ENCODE results near the gene TMEM119. TPM values are rescaled to one million over a fixed set of nuclear protein-coding genes. Genes with fewer than 3 reads are reported as not detected.
A peak's percentile ranks its signal among the peaks of the same experiment; 100 is the strongest.
"Not testable (repeated sequence)": the region's sequence is repeated elsewhere in the genome, so short reads cannot be mapped to it uniquely, and the experiment has no call there.

Gene TMEM119
- total RNA-seq, 4 donors from 2014 or later = 2.3 to 5.9 (median 4.5) TPM

DNA sequence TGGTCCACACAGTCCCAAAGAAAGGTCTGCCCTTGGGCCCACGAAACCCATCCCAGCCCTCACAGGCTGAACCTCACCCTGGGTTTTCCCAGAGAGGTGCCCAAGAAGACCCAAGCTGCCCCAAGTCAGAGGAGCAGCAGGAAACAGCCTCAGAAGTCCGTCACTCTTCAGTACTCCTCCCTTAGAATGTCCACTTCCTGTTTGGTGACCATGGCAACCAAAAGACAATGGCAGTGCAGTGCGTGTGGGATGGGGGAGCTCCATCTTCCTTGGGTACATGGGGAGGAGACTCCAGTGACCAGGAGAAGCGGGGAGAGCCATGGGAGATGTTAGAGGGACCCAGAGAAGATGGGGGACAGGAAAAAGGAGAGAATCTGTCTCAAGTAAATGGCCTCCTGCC, 24.5 kb upstream of the TMEM119 start:
- Histone ChIP-seq H3K27me3 (no peaks in the 10 kb centered on the region), H3K9me3 (no peaks in the 10 kb centered on the region), H3K4me1 (peaks cover 0 to 21% (median 6%) of the 10 kb centered on the region in 3 donors), H3K36me3 (no peaks in the 10 kb centered on the region), H3K4me3 (no peak overlapping the region), H3K27ac (no peak overlapping the region)
- ATAC-seq = peak; percentile 60
- TF ChIP-seq, protein P1, sequence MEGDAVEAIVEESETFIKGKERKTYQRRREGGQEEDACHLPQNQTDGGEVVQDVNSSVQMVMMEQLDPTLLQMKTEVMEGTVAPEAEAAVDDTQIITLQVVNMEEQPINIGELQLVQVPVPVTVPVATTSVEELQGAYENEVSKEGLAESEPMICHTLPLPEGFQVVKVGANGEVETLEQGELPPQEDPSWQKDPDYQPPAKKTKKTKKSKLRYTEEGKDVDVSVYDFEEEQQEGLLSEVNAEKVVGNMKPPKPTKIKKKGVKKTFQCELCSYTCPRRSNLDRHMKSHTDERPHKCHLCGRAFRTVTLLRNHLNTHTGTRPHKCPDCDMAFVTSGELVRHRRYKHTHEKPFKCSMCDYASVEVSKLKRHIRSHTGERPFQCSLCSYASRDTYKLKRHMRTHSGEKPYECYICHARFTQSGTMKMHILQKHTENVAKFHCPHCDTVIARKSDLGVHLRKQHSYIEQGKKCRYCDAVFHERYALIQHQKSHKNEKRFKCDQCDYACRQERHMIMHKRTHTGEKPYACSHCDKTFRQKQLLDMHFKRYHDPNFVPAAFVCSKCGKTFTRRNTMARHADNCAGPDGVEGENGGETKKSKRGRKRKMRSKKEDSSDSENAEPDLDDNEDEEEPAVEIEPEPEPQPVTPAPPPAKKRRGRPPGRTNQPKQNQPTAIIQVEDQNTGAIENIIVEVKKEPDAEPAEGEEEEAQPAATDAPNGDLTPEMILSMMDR (IDR thresholded peaks at IDR 0.05) = no peak
- TF ChIP-seq EP300 (IDR thresholded peaks at IDR 0.05) (no peak), POLR2AphosphoS5 (IDR thresholded peaks at IDR 0.05) (no peak)
- 56% methylated on average over 3 of the region's 4 CpGs; no CpG with 5 or more reads in 1 of the 2 donors for WGBS, 2 donors (ENCODE audit: low coverage in 1 of 2)

DNA sequence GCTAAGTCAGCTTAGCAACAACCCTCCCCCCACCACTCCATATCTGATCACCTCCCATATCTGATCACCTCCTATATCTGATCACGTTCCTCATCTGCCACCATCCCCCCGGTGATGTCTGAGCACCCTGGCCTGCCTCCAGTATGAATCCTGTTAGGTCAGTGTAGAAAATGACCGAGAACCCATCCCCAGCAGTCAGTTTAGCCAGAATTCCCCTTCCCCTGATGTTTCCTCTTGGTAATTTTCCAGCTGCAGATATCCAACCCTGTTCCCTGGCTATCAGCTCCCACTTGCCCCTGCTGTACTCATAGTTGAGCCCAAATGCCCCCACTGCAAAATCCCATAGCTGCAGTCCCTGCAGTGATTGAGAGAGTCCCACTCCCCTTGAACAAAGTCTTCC, 23.3 kb upstream of the TMEM119 start:
- H3K4me3 ChIP-seq = no peak overlapping the region
- H3K36me3 ChIP-seq = no peaks in the 10 kb centered on the region
- H3K4me1 ChIP-seq = peaks cover 0 to 21% (median 6%) of the 10 kb centered on the region in 3 donors
- 55 to 63% methylated on average over 2 of the region's 3 CpGs for WGBS, 2 donors (ENCODE audit: low coverage in 1 of 2)
- H3K27me3 ChIP-seq = no peaks in the 10 kb centered on the region
- no peak for ATAC-seq
- H3K9me3 ChIP-seq = no peaks in the 10 kb centered on the region
- no peak overlapping the region for H3K27ac ChIP-seq
- no peak for TF ChIP-seq POLR2A (IDR thresholded peaks at IDR 0.05)
- TF ChIP-seq, protein P1 (IDR thresholded peaks at IDR 0.05) = no peak
- no peak for TF ChIP-seq POLR2AphosphoS5 (IDR thresholded peaks at IDR 0.05)
- TF ChIP-seq EP300 (IDR thresholded peaks at IDR 0.05) = no peak

DNA sequence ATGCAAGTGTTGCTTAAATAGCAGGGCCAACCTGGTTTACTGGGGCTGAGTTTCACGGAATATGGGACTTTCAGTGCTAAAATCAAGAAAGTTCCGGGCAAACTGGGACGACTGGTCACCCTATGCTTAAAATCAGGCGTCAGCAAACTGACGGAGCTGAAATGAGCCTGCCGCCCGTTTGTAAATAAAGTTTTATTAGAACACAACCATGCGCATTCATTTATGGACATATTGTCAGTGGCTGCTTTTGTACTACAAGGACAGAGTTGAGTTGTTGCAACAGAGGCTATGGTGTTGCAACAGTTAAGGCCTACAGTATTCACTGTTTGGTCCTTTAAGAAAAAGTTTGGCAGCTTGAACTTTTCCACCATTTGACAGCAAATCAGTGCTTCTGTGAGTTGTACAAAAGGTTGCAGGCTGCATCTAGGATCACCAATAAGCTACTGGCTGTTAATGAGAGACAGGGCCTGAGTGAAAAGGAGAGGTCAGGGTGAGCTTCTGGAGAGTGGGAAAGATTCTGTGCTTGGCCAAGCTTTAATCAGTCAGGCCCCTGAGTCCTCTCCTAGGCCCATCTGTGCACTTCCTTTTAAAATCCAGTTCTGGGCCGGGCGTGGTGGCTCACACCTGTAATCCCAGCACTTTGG, 22.5 kb upstream of the TMEM119 start:
- ATAC-seq = no peak
- TF ChIP-seq POLR2A (IDR thresholded peaks at IDR 0.05) = no peak
- no peak for TF ChIP-seq POLR2AphosphoS5 (IDR thresholded peaks at IDR 0.05)
- TF ChIP-seq EP300 (IDR thresholded peaks at IDR 0.05) = no peak
- TF ChIP-seq, protein P1 (IDR thresholded peaks at IDR 0.05) = no peak
- Histone ChIP-seq H3K9me3 (no peaks in the 10 kb centered on the region), H3K36me3 (no peaks in the 10 kb centered on the region), H3K27ac (no peak overlapping the region), H3K4me1 (peaks cover 0 to 21% (median 6%) of the 10 kb centered on the region in 3 donors), H3K4me3 (no peak overlapping the region), H3K27me3 (no peaks in the 10 kb centered on the region)
- 83 to 95% methylated on average over 7 to 8 of the region's 10 CpGs for WGBS, 2 donors (ENCODE audit: low coverage in 1 of 2)

DNA sequence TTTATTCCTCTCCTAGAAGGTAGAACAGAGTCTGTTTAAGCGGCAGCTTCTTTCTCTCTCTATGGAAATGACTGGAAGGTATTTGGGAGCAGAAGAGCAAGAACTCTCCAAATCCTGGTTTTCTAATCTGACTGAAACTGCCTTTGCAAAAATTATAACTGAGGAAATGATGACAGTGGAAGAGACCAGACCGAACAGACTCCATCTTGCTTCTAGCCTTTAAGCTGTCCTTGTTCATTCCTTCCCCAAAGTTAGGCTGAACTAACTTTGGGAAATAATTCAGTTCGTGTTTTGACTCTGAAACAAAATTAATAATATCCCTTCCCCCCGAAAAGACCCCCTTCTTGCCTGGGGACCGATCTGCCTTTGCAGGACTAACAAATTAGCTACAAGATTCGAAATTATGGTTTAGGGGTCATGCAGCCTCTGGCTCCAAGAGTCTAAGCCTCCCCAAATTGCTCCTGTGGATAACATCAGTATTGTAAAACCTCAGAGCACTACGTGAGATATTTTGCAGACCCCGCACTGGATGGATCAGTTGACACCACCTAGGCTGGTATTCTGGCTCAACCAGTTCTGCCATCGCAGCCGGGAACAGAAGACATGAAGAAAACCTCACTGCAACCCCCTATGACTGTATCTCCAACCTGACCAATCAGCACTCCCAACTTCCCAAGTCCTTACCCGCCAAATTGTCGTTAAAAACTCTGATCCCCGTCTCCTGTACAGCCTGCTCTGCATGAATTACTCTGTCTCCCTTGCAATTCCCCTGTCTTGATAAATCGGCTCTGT, 21.7 kb upstream of the TMEM119 start:
- no peaks in the 10 kb centered on the region for H3K27me3 ChIP-seq
- peaks cover 0 to 21% (median 6%) of the 10 kb centered on the region in 3 donors for H3K4me1 ChIP-seq
- WGBS, 2 donors (ENCODE audit: low coverage in 1 of 2) = 73 to 77% methylated on average over 2 to 8 of the region's 14 CpGs
- H3K36me3 ChIP-seq = no peaks in the 10 kb centered on the region
- no peaks in the 10 kb centered on the region for H3K9me3 ChIP-seq
- no peak for ATAC-seq
- H3K4me3 ChIP-seq = no peak overlapping the region
- TF ChIP-seq POLR2A (IDR thresholded peaks at IDR 0.05) = no peak
- TF ChIP-seq, protein P1 (IDR thresholded peaks at IDR 0.05) = no peak
- no peak for TF ChIP-seq POLR2AphosphoS5 (IDR thresholded peaks at IDR 0.05)
- no peak for TF ChIP-seq EP300 (IDR thresholded peaks at IDR 0.05)
- H3K27ac ChIP-seq = no peak overlapping the region

DNA sequence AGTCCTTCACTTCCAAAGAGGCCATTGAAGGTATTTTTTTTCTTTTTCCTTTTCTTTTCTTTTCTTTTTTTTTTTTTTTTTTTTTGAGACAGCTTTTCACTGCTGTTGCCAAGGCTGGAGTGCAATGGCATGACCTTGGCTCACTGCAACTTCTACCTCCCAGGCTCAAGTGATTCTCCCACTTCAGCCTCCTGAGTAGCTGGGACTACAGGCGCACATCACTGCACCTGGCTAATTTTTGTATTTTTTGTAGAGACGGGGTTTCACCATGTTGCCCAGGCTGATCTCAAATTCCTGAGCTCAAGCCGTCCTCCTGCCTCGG, 21.0 kb upstream of the TMEM119 start:
- WGBS, 2 donors (ENCODE audit: low coverage in 1 of 2) = 78 to 83% methylated on average over 4 of the region's 4 CpGs
- not testable (repeated sequence) for H3K27me3 ChIP-seq, H3K36me3 ChIP-seq, H3K27ac ChIP-seq, H3K4me3 ChIP-seq, ATAC-seq, H3K9me3 ChIP-seq
- peaks cover 0 to 21% (median 6%) of the 10 kb centered on the region in 3 donors for H3K4me1 ChIP-seq
